K562 (cell line): ENCODE results near the gene HSD17B3. TPM values are rescaled to one million over a fixed set of nuclear protein-coding genes. Genes with fewer than 3 reads are reported as not detected.

ENCODE experiments used
- JUND ChIP-seq, 2 experiments: IDR thresholded peaks; 2 replicates in 1 of 2; 3 replicates in 1 of 2; pipeline ENCODE4 v1.6.1; 2011; ENCODE audit warnings: borderline replicate concordance in 2 of 2, low read depth in 2 of 2, low read length in 2 of 2, improper control_type of control experiment in 1 of 2, missing biosample characterization in 1 of 2, missing genetic modification characterization in 1 of 2, missing genetic modification reagents in 1 of 2
- POLR2B ChIP-seq: fragments of 450-650 bp; IDR thresholded peaks from 2 replicates; pipeline ENCODE4 v1.6.1; 2018; ENCODE audit warnings: low read depth; ENCODE audit not compliant: partially characterized antibody
- polyA plus RNA-seq, 8 experiments: library from polyadenylated mRNA; depleted of rRNA in 4 of 8; stranded (reverse) in 5 of 8; unstranded in 3 of 8; fragments of >200 nt; fragmentation: Nextera tagmentation in 2 of 8; fragmentation: Illumina TruSeq in 1 of 8; extraction: Ambion mirVana in 2 of 8; extraction: Trizol in 1 of 8; gene quantifications; 2 replicates each; pipeline versions ENCODE4 v1.2.1 to v1.2.3, GENCODE V29; 2011 to 2014; ENCODE audit warnings: inconsistent platforms in 1 of 8, missing spikeins in 1 of 8
- total RNA-seq, 7 experiments: library from RNA; depleted of rRNA in 6 of 7; stranded (reverse); fragments of >200 nt in 6 of 7; fragmentation: Illumina TruSeq in 2 of 7; extraction: Trizol in 2 of 7; gene quantifications; 2 replicates each; pipeline versions ENCODE4 v1.2.1 to v1.2.3, GENCODE V29; 2011 to 2021; ENCODE audit warnings: low replicate concordance in 1 of 7
- TF ChIP-seq, protein P1 (sequence below), 2 experiments: fragments of 450-650 bp; formaldehyde crosslinking in 1 of 2; IDR thresholded peaks; 2 replicates each; pipeline versions ENCODE4 v1.4.0 to v1.6.1; 2014 to 2020; ENCODE audit warnings: mild to moderate bottlenecking in 2 of 2, borderline replicate concordance in 1 of 2, low read depth in 1 of 2

HSD17B3 gene
- total and polyA plus RNA-seq, 9 of the 15 experiments (the other 6 are each of a cell fraction or from before 2014, with no cell fraction given), result not detected

GRCh38 chr9:96232539-96233241 is 69.3 kb downstream of the HSD17B3 start (continued):
- TF ChIP-seq, protein P1, sequence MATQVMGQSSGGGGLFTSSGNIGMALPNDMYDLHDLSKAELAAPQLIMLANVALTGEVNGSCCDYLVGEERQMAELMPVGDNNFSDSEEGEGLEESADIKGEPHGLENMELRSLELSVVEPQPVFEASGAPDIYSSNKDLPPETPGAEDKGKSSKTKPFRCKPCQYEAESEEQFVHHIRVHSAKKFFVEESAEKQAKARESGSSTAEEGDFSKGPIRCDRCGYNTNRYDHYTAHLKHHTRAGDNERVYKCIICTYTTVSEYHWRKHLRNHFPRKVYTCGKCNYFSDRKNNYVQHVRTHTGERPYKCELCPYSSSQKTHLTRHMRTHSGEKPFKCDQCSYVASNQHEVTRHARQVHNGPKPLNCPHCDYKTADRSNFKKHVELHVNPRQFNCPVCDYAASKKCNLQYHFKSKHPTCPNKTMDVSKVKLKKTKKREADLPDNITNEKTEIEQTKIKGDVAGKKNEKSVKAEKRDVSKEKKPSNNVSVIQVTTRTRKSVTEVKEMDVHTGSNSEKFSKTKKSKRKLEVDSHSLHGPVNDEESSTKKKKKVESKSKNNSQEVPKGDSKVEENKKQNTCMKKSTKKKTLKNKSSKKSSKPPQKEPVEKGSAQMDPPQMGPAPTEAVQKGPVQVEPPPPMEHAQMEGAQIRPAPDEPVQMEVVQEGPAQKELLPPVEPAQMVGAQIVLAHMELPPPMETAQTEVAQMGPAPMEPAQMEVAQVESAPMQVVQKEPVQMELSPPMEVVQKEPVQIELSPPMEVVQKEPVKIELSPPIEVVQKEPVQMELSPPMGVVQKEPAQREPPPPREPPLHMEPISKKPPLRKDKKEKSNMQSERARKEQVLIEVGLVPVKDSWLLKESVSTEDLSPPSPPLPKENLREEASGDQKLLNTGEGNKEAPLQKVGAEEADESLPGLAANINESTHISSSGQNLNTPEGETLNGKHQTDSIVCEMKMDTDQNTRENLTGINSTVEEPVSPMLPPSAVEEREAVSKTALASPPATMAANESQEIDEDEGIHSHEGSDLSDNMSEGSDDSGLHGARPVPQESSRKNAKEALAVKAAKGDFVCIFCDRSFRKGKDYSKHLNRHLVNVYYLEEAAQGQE (IDR thresholded peaks at IDR 0.05; ENCODE audit: borderline replicate concordance), result peak; percentile 67; the same call in 1 of the 2 replicates
- TF ChIP-seq, protein P1 (CRISPR knock-in tag; IDR thresholded peaks at IDR 0.05; ENCODE audit: low read depth), result no peak
- TF ChIP-seq POLR2B (no peak), JUND (IDR thresholded peaks at IDR 0.05; ENCODE audit: borderline replicate concordance, low read depth, low read length) (0 out of 2 replicates have a peak, but pooled peaks have one; percentile 5), JUND (tag; IDR thresholded peaks at IDR 0.05; ENCODE audit: borderline replicate concordance, low read depth, low read length) (no peak)
